GM18505 (cell line): Measurements from ENCODE around the gene PARVA.

Source experiments
- ATAC-seq: cut with Tn5 transposase; IDR thresholded peaks from one replicate; pipeline ENCODE4 v1.9.1; 2021; ENCODE audit not compliant: unreplicated experiment
- POLR2A ChIP-seq: IDR thresholded peaks from 4 replicates; pipeline ENCODE4 v1.6.1; 2011; ENCODE audit warnings: borderline replicate concordance; ENCODE audit not compliant: insufficient read depth, insufficient read length; ENCODE audit errors: extremely low read depth

The PARVA gene

DNA sequence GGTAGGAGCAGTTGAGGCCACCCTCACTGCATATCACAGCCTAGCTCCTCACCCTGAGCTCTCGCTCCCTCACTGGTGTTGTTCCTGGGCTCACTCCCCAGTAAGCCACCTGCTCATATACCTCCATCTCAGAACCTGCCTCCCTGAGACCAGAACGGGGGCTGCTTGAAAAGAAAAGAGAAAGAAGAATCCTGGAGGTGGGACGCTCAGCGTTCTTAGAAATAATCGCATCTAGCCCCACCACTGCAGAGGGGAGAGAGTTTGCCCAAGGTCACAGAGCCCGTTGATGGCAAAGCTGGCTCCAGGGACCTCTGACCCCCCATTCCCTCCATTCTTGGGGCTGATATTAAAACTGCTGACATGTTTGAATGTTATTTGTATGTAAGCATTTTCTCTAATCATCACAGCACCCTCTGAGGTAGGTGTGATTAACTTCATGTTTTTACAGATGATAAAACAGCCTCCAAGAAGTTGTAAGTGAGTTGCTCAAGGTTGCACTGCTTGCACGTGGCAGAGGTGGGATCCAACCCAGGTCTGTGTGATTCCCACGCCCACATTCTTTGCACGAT, 164.3 kb downstream of the PARVA start:
- no peak for ATAC-seq

DNA sequence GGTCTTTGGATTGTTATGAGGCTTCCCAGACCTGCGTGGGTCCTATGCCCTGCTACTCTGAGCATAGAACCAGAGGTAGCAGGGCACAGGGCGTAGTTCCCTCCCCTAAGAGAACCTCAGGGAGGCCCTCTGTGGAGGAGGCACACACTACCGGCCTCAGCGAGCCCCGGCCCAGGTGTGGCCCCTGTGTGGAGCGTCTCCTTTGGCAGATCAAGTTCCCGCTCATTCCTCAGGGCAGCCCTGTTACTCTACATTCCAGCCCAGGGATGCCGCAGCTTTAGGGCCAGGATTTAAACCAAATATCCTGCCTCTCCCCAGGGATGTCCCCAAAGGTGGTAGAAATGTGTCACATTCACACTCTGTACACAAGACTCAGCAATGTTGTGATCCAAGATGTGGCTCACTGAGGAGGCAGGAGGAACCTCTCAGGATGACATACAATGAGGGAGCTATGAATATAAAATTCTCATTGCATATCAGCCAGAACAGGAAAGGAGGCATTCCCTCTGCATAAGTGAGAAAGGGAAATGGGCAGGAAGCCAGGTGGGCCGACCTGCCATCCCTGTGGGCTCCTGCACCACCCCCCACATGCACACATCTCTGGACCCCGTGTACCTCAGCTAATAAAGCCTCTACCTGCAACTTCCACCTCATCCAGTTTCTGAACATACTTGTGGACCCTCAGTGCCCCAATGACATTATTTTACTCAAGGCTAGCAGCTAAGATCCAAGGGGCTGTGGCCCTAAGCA, 165.0 kb downstream of the PARVA start:
- no peak for TF ChIP-seq POLR2A
- ATAC-seq: no peak

More for the DNA sequence above, 164.3 kb downstream of the PARVA start:
- TF ChIP-seq POLR2A: no peak

DNA sequence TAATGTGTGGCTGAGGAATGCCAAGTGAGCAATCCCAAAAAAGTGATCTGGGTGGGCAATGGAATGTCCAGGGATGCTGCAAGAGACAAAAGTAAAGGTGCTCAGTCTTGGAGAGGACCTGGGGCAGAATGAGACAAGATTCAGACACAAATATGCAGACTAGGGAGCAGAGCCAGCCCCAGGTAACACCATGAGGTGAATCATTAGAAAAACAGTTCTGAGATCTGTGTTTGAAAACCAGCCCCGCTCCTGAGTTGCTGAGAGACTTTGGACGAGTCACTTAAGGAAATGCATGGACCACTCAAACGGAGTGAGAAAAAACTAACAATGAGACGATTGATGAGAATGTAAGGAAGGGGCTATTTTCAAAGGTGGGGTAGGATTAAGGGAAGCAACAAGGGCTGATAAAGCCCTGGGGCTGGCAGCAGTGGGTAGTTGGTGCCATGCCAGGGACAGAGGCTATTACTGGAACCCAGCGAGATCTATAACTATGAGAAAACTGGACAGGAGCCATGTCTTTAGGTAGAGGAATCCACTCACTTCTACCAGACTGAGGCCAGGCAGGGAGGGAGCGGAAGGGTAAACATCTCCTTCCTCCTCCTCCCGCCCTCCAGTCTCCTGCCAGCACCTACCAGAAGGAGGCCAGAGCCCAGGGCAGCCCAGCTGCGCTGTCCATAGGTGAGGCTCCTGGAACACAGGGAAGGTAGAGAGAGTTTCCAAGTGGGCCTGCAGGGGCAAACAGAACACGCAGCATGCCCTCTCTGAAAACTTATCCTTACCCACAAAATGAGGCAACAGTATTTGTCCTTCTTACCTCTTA, 166.4 kb downstream of the PARVA start:
- no peak for TF ChIP-seq POLR2A
- no peak for ATAC-seq

GRCh38 chr11:12544986-12545775, 167.8 kb downstream of the PARVA start:
- ATAC-seq: no peak
- TF ChIP-seq POLR2A: no peak

- ATAC-seq: no peak
- TF ChIP-seq POLR2A: no peak
Measured at GRCh38 chr11:12546122-12546521, 168.8 kb downstream of the PARVA start.

- TF ChIP-seq POLR2A: no peak
- no peak for ATAC-seq
Measured at GRCh38 chr11:12546660-12547059, 169.3 kb downstream of the PARVA start.

DNA sequence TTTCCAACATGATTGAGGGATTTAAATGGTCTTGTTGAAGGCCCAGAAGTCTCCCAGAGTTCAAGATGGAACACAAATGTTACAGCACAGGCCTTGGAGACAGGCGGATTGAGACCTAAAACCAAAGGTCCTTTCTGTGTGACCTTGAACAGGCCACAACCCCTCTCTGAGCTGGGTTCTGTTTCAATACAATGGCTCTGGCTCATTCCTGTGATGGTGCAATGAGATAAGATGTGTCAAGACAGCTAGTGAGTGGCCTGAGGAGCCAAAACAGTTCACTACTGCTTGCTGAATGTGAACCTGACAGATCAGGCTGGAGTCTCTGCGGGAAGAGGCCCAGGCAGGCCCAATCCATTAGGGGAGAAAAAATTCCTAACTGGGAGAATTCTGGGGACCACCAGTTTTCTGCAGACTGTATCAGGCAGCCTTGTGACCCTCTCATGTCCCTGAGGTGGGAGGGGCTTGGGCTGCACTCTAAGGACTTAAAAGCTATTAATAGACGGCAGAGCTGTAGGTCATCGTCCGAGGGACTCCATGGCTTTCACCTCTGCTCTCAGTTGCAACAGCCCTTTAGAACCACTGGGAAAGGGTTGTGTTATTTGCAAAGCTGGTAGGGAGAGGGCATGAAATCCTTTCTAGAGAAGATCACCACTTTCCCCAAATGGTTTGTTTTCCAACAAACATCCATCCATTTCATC, 170.7 kb downstream of the PARVA start:
- no peak for TF ChIP-seq POLR2A

DNA sequence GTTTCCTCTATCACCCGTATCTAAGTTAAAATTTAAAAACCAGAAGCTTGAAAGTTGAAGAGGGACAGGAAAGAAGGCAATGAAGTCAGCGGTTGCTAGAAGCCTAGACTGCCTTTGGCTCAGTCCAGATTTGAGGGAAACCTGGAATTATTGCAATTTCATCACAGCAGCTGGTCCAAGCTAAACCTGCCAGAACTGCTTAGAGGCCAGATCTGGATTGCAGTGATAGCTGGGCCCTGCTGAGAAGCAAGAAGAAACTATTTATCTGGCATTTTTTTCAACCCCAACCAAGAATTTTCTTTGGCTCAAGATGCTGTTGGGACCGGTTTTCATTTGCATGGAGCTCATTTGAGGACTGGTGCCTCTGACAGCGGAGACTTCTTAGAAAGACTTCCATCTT, 175.3 kb downstream of the PARVA start:
- no peak for ATAC-seq
- TF ChIP-seq POLR2A: no peak

More for the DNA sequence above, 170.7 kb downstream of the PARVA start:
- no peak for ATAC-seq

DNA sequence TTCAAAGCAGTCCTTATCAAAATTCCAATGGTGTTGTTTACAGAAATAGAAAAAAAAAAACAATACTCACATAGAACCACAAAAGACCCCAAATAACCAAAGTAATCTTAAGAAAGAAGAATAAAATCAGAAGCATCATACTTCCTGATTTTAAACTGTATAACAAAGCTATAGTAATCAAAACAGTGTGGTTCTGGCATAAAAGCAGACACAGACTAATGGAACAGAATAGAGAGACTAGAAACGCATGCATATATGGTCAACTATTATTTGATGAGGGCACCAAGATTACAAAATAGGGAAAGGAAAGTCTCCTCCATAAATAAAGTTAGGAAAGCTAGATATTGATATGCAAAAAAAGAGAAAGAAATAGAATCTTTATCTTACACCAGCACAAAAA, 176.8 kb downstream of the PARVA start:
- no peak for ATAC-seq
- no peak for TF ChIP-seq POLR2A

- no peak for ATAC-seq
- no peak for TF ChIP-seq POLR2A
Measured at GRCh38 chr11:12556155-12556554, 178.8 kb downstream of the PARVA start.

DNA sequence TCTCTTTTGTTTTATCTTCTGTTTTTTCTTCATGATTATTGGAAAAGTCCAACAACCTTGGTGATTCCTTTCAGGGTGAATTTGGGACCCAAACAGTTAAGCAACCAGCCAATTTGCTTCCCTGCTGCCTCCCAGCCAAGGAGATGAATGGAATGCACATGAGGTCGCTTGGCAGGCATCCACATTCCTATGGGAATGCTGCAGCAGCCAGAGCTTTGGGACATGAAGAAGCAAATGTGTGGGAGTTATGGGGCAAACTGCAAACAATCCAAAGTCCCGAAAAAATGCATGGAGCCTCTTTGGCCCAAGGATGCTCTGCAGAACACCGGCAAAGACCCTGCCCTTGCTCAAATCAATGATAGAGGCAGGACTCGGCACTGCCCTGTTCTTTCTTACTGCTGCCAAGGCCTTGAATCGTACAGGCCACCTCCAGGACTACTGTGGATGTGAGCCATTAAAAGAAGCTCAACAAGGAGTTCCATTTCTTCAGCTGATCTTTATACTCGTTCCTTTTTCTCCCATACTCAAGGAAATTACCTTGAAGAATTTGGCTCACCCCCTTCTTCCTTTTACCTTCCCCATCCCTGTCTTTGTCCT, 179.5 kb downstream of the PARVA start:
- ATAC-seq: no peak
- no peak for TF ChIP-seq POLR2A

DNA sequence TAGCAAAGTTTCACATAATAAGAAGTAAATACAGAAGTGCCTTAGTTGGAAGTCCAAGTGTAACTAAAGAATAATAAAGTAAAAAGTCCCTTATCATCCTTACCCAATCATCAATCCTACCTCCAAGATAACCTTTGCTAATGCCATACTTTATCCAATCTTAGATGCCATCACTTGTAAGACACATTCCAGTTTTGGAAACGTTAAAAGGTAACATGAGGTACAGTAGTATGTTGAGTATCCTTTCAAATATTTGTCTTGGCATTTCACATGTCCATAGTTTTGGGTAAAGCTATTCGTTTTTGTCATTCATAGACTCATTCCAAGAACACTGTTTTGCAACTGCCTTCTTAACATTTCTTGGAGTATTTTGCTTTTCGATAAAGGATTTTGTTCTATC, 181.6 kb downstream of the PARVA start:
- ATAC-seq: no peak
- TF ChIP-seq POLR2A: no peak
